K562 (cell line): ENCODE results near the gene HMGB2. TPM values are rescaled to one million over a fixed set of nuclear protein-coding genes. Genes with fewer than 3 reads are reported as not detected.
A peak's percentile ranks its signal among the peaks of the same experiment; 100 is the strongest.

Experiments
- ATAC-seq: fragments of 200-7000 bp; cut with Tn5 transposase; 3 replicates; pipeline ENCODE4 v1.9.1; 2020; ENCODE audit warnings: moderate library complexity
- BruUV-seq: library from RNA; stranded (reverse); fragments of 400-500 nt; replicated peaks from 2 replicates; lab custom pipeline; 2021; lab: Mats Ljungman, UMichigan
- CTCF ChIA-PET: fragments of 300-600 bp; formaldehyde crosslinking; extraction: SDS; loops from one replicate; lab custom pipeline; 2021; ENCODE audit warnings: low intra/inter-chr PET ratio; lab: Yijun Ruan, JAX
- POLR2A ChIA-PET: fragments of 300-600, 350-650 bp; sonication (Branson Sonifier 250); formaldehyde crosslinking; extraction: SDS; loops from one replicate; lab custom pipeline; 2021; ENCODE audit warnings: antibody characterized with exemption, inconsistent platforms; lab: Yijun Ruan, JAX
- DNase-seq, 4 experiments: peaks; one replicate each; pipeline versions ENCODE4 v3.0.0 to v3.0.0-alpha.2; 2011 to 2018; ENCODE audit warnings: low spot score in 3 of 4, mixed read lengths in 3 of 4; ENCODE audit errors: extremely low read depth in 1 of 4
- FAIRE-seq: peaks from 2 replicates; lab custom pipeline; 2011; peaks lifted over from hg19 to GRCh38; lab: Jason Lieb, UNC
- H2AFZ ChIP-seq: 2 replicates; pipeline ENCODE4 v1.6.0; 2011; ENCODE audit warnings: low read depth, low read length, control low read depth, inconsistent platforms
- H3K27ac ChIP-seq: fragments of 200-600 bp; 3 replicates; pipeline ENCODE4 v1.8.0; 2011; ENCODE audit warnings: low read depth, mild to moderate bottlenecking, control low read depth, inconsistent platforms, low read length, moderate library complexity, mixed read lengths; ENCODE audit errors: extremely low read depth
- H3K27me3 ChIP-seq, 2 experiments: fragments of 300-600 bp in 1 of 2; 2 replicates in 1 of 2; 3 replicates in 1 of 2; pipeline versions ENCODE4 v1.6.0 to v1.8.0; 2011; ENCODE audit warnings: inconsistent platforms in 2 of 2, low read length in 2 of 2, mild to moderate bottlenecking in 1 of 2, mixed read lengths in 1 of 2, moderate library complexity in 1 of 2; ENCODE audit not compliant: control insufficient read depth in 2 of 2, insufficient read depth in 2 of 2
- H3K36me3 ChIP-seq: fragments of 300-600 bp; 3 replicates; pipeline ENCODE4 v1.8.0; 2011; ENCODE audit warnings: mild to moderate bottlenecking, low read length, inconsistent platforms; ENCODE audit not compliant: control insufficient read depth, insufficient read depth
- H3K4me1 ChIP-seq, 2 experiments: fragments of 200-600 bp in 1 of 2; replicated peaks in 1 of 2; 2 replicates in 1 of 2; 3 replicates in 1 of 2; pipeline versions ENCODE4 v1.5.1 to v1.8.0; 2011; ENCODE audit warnings: inconsistent platforms in 2 of 2, low read length in 2 of 2, mild to moderate bottlenecking in 1 of 2, mixed read lengths in 1 of 2, moderate library complexity in 1 of 2; ENCODE audit not compliant: control insufficient read depth in 2 of 2, insufficient read depth in 2 of 2
- H3K4me2 ChIP-seq: 2 replicates; pipeline ENCODE4 v1.6.1; 2011; ENCODE audit warnings: low read length, control low read depth, inconsistent platforms, mixed read lengths; ENCODE audit not compliant: insufficient read depth
- H3K4me3 ChIP-seq: fragments of 200-600 bp; sonication (generic), shearing (Covaris generic); 2 replicates; pipeline ENCODE4 v1.5.1; 2016; ENCODE audit warnings: control low read depth, inconsistent platforms
- H3K79me2 ChIP-seq: fragments of 200-600 bp; 3 replicates; pipeline ENCODE4 v1.8.0; 2011; ENCODE audit warnings: low read length, inconsistent platforms; ENCODE audit not compliant: control insufficient read depth, insufficient read depth
- H3K9ac ChIP-seq, 2 experiments: 2 replicates each; pipeline versions ENCODE4 v1.6.0 to v1.6.1; 2011; ENCODE audit warnings: low read depth in 2 of 2, low read length in 2 of 2, control low read depth in 1 of 2, inconsistent platforms in 1 of 2, mild to moderate bottlenecking in 1 of 2, mixed read lengths in 1 of 2; ENCODE audit not compliant: insufficient read depth in 1 of 2
- H3K9me1 ChIP-seq: one replicate; pipeline ENCODE4 v1.6.0; 2011; ENCODE audit warnings: inconsistent platforms, mild to moderate bottlenecking, low read length, moderate library complexity; ENCODE audit not compliant: control insufficient read depth, insufficient read depth
- H3K9me3 ChIP-seq: replicated peaks from 2 replicates; pipeline ENCODE4 v1.5.1; 2011; ENCODE audit warnings: low read depth, low read length, inconsistent platforms; ENCODE audit not compliant: control insufficient read depth, insufficient read depth
- H4K20me1 ChIP-seq: replicated peaks from 2 replicates; pipeline ENCODE4 v1.6.1; 2011; ENCODE audit warnings: low read length, inconsistent platforms, mixed read lengths; ENCODE audit not compliant: control insufficient read depth, insufficient read depth
- ATF4 ChIP-seq: fragments of 450-650 bp; formaldehyde crosslinking; IDR thresholded peaks from 2 replicates; pipeline ENCODE4 v1.4.0; 2022; ENCODE audit warnings: mild to moderate bottlenecking, moderate library complexity
- BDP1 ChIP-seq: IDR thresholded peaks from 3 replicates; pipeline ENCODE4 v1.6.1; 2011; ENCODE audit not compliant: insufficient read length, insufficient read depth
- CCNT2 ChIP-seq: IDR thresholded peaks from 2 replicates; pipeline ENCODE4 v1.6.1; 2011; ENCODE audit warnings: borderline replicate concordance, low read depth, mild to moderate bottlenecking, moderate library complexity, mixed read lengths, low read length; ENCODE audit not compliant: insufficient read length; ENCODE audit errors: extremely low read depth
- CREB1 ChIP-seq, 2 experiments: sonication (generic) in 1 of 2; formaldehyde crosslinking in 1 of 2; IDR thresholded peaks; 2 replicates each; pipeline versions ENCODE4 v1.6.1 to v1.8.0; 2012 to 2022; ENCODE audit warnings: inconsistent platforms in 1 of 2, mild to moderate bottlenecking in 1 of 2, missing genetic modification reagents in 1 of 2, moderate library complexity in 1 of 2
- MAX ChIP-seq: sonication (generic); formaldehyde crosslinking; IDR thresholded peaks from 2 replicates; pipeline ENCODE4 v1.9.0; 2022; ENCODE audit warnings: mild to moderate bottlenecking, missing genetic modification reagents
- MNT ChIP-seq, 2 experiments: fragments of 450-650 bp; conservative IDR thresholded peaks; 2 replicates each; pipeline ENCODE4 v1.6.1; 2017; ENCODE audit warnings: mild to moderate bottlenecking in 2 of 2, moderate library complexity in 2 of 2
- NONO ChIP-seq, 2 experiments: fragments of 200-400 bp in 1 of 2; fragments of 450-650 bp in 1 of 2; formaldehyde crosslinking in 1 of 2; IDR thresholded peaks; 2 replicates each; pipeline ENCODE4 v1.6.1; 2017; ENCODE audit warnings: low read depth in 2 of 2, mild to moderate bottlenecking in 2 of 2, moderate library complexity in 2 of 2, low read length in 1 of 2
- NR4A1 ChIP-seq, 2 experiments: fragments of 250-450 bp in 1 of 2; fragments of 450-650 bp in 1 of 2; sonication (Bioruptor Pico) in 1 of 2; IDR thresholded peaks; 2 replicates each; pipeline versions ENCODE4 v1.4.0 to v1.6.1; 2016 to 2020; ENCODE audit warnings: mild to moderate bottlenecking in 2 of 2, missing compliant biosample characterization in 1 of 2, missing genetic modification characterization in 1 of 2, moderate library complexity in 1 of 2
- NRF1 ChIP-seq, 2 experiments: fragments of 450-650 bp; IDR thresholded peaks in 1 of 2; conservative IDR thresholded peaks in 1 of 2; 2 replicates each; pipeline ENCODE4 v1.6.1; 2014; ENCODE audit warnings: mild to moderate bottlenecking in 2 of 2
- ZBED1 ChIP-seq: IDR thresholded peaks from 2 replicates; pipeline ENCODE4 v1.6.1; 2014
- ZNF75A ChIP-seq: fragments of 450-650 bp; formaldehyde crosslinking; IDR thresholded peaks from 2 replicates; pipeline ENCODE4 v1.4.0; 2020; ENCODE audit warnings: mild to moderate bottlenecking
- ZNF77 ChIP-seq: fragments of 250-450 bp; sonication (Bioruptor Pico); IDR thresholded peaks from 2 replicates; pipeline ENCODE4 v1.5.0; 2020
- WGBS: fragments of 100-300 bp; shearing (Covaris generic); methylation state at CpG from one replicate; pipeline ENCODE4 v1.1.6; 2016; ENCODE audit warnings: low coverage, mixed read lengths; ENCODE audit not compliant: insufficient coverage; ENCODE audit errors: missing lambda C conversion rate; 5-methylcytosine and 5-hydroxymethylcytosine counted together
- in situ Hi-C: fragments of 300-500 bp; cut with MboI; formaldehyde crosslinking; loops from 4 replicates; pipeline ENCODE4 v1.15.0; 2018; ENCODE audit warnings: inconsistent platforms, mixed read lengths
- intact Hi-C: fragments of 100-400 bp; cut with micrococcal nuclease; formaldehyde crosslinking; loops from 2 replicates; pipeline ENCODE4 v1.14.2; 2022
- polyA plus RNA-seq, 8 experiments: library from polyadenylated mRNA; depleted of rRNA in 4 of 8; stranded (reverse) in 5 of 8; unstranded in 3 of 8; fragments of >200 nt; fragmentation: Nextera tagmentation in 2 of 8; fragmentation: Illumina TruSeq in 1 of 8; extraction: Ambion mirVana in 2 of 8; extraction: Trizol in 1 of 8; gene quantifications; 2 replicates each; pipeline versions ENCODE4 v1.2.1 to v1.2.3, GENCODE V29; 2011 to 2014; ENCODE audit warnings: inconsistent platforms in 1 of 8, missing spikeins in 1 of 8
- total RNA-seq, 7 experiments: library from RNA; depleted of rRNA in 6 of 7; stranded (reverse); fragments of >200 nt in 6 of 7; fragmentation: Illumina TruSeq in 2 of 7; extraction: Trizol in 2 of 7; gene quantifications; 2 replicates each; pipeline versions ENCODE4 v1.2.1 to v1.2.3, GENCODE V29; 2011 to 2021; ENCODE audit warnings: low replicate concordance in 1 of 7
- TF ChIP-seq, protein P1 (sequence below): conservative IDR thresholded peaks from 2 replicates; pipeline ENCODE4 v1.6.1; 2011; ENCODE audit warnings: low read depth, mild to moderate bottlenecking, low read length; ENCODE audit not compliant: control insufficient read depth
- TF ChIP-seq, protein P2 (sequence below), 2 experiments: fragments of 450-650 bp; IDR thresholded peaks; 2 replicates each; pipeline ENCODE4 v1.6.1; 2016

The HMGB2 gene
- total and polyA plus RNA-seq, 9 of the 15 experiments (the other 6 are each of a cell fraction or from before 2014, with no cell fraction given), result 309 to 822 (median 626) TPM

DNA sequence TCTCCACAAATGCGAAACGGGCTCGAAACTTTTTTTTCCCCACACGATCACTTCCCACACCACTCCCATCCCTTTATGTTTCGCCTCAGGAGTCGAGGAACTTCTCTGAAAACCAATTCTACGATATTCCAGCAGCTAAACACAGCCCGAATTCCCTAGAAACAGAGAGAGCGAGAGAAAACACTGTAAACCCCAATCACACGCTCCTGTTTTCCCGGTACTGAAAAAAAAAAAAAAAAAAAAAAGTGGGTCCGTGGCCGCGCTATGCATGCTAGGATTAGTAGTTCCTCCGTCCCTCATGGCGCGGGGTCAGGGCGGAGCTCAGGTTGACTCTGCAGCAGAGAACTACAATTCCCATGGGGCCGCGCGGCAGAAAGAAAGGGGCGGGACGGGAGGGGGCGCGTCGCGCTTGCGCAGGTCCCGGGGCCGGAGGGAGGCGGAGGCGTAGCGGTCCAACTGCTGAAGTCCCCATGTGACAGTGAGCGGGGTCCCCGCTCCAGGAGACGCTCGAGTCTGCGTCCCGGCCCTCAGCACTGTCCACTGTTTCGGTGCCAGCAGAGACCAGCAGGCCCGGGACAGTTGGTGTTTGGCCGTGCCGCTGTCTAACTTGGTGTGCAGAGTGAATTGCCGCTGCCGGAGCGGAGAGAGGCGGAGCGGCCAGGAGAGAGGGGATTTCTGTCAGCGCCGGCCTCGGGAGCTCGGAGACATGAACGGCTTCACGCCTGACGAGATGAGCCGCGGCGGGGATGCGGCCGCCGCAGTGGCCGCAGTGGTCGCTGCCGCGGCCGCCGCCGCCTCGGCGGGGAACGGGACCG, 36.5 kb upstream of the HMGB2 start, which contains the start of gene SAP30:
SAP30 (plus strand) TSS at position 478 of the 815 bp plus-strand sequence; CDS start at position 707, 229 bp downstream.
- ATAC-seq (peak; percentile 89), FAIRE-seq (peak; percentile 94), DNase-seq (peak; percentile 96 to 98 (median 97))
- intact Hi-C loops, result loop anchor here (2.0 to 5.0 kb wide), 2 partner anchors 46 to 88 kb away; no protein-coding TSS in a partner anchor
- Histone ChIP-seq H3K9me3 (no peaks in the 10 kb centered on the region), H3K9me1 (no peaks in the 10 kb centered on the region), H3K79me2 (peaks cover 49% of the 10 kb centered on the region), H3K9ac (peak within 1 kb of the TSS; percentile 95 to 96), H3K36me3 (peaks cover 16% of the 10 kb centered on the region), H2AFZ (peak within 1 kb of the TSS; percentile 94), H3K27me3 (no peaks in the 10 kb centered on the region), H3K4me1 (peaks cover 3 to 6% of the 10 kb centered on the region in 2 experiments; a peak in 3 of 5 replicates), H3K4me3 (peak within 1 kb of the TSS; percentile 81), H3K27ac (peak within 1 kb of the TSS; percentile 94), H3K4me2 (peak within 1 kb of the TSS; percentile 94), H4K20me1 (no peaks in the 10 kb centered on the region; the same call in 1 of the 2 replicates)
- CTCF ChIA-PET, result no interaction called here
- POLR2A ChIA-PET, result interaction anchor here (0.6 to 7.6 kb wide), 5 partner anchors 14 to 89 kb away, joined by 3 to 123 read pairs (median 3); partner anchors contain the start of gene HMGB2
- WGBS, result under 1% methylated on average over 52 of the region's 72 CpGs
- in situ Hi-C loops, result no loop called here
- BruUV-seq, result no TSS peak
- TF ChIP-seq ZNF75A (no peak), NRF1 (conservative IDR thresholded peaks at IDR 0.05 in 1 of 2, IDR thresholded peaks at IDR 0.05 in 1 of 2) (peak; percentile 96), MNT (conservative IDR thresholded peaks at IDR 0.05) (peak; percentile 81 to 93), MAX (CRISPR knock-in tag) (peak; percentile 80), CREB1 (IDR thresholded peaks at IDR 0.05) (peak; percentile 54), CREB1 (CRISPR knock-in tag; IDR thresholded peaks at IDR 0.05) (peak; percentile 64), ZNF77 (CRISPR knock-in tag) (no peak), ZBED1 (0 out of 2 replicates have a peak, but pooled peaks have one; percentile 41), ATF4 (CRISPR knock-in tag) (no peak), NONO (IDR thresholded peaks at IDR 0.05; ENCODE audit: low read depth in 2 of 2, low read length in 1 of 2) (peak in 1 of 2 experiments; percentile 59; a peak in 1 of 4 replicates), CCNT2 (peak; percentile 65), BDP1 (no peak), NR4A1 (CRISPR knock-in tag; IDR thresholded peaks at IDR 0.05) (no peak), NR4A1 (tag; IDR thresholded peaks at IDR 0.05) (no peak)
- TF ChIP-seq, protein P1, sequence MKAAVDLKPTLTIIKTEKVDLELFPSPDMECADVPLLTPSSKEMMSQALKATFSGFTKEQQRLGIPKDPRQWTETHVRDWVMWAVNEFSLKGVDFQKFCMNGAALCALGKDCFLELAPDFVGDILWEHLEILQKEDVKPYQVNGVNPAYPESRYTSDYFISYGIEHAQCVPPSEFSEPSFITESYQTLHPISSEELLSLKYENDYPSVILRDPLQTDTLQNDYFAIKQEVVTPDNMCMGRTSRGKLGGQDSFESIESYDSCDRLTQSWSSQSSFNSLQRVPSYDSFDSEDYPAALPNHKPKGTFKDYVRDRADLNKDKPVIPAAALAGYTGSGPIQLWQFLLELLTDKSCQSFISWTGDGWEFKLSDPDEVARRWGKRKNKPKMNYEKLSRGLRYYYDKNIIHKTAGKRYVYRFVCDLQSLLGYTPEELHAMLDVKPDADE, result peak; percentile 89
- TF ChIP-seq, protein P2, sequence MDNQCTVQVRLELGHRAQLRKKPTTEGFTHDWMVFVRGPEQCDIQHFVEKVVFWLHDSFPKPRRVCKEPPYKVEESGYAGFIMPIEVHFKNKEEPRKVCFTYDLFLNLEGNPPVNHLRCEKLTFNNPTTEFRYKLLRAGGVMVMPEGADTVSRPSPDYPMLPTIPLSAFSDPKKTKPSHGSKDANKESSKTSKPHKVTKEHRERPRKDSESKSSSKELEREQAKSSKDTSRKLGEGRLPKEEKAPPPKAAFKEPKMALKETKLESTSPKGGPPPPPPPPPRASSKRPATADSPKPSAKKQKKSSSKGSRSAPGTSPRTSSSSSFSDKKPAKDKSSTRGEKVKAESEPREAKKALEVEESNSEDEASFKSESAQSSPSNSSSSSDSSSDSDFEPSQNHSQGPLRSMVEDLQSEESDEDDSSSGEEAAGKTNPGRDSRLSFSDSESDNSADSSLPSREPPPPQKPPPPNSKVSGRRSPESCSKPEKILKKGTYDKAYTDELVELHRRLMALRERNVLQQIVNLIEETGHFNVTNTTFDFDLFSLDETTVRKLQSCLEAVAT (IDR thresholded peaks at IDR 0.05), result peak in 1 of 2 experiments; percentile 52; a peak in 1 of 4 replicates
